GM18858 (cell line): Measurements from ENCODE around the gene DTX3.
"Not testable (repeated sequence)": the region's sequence is repeated elsewhere in the genome, so short reads cannot be mapped to it uniquely, and the experiment has no call there.

ENCODE experiments used
- ATAC-seq: cut with Tn5 transposase; IDR thresholded peaks from one replicate; pipeline ENCODE4 v1.9.1; 2021; ENCODE audit not compliant: unreplicated experiment

The DTX3 gene, protein sequence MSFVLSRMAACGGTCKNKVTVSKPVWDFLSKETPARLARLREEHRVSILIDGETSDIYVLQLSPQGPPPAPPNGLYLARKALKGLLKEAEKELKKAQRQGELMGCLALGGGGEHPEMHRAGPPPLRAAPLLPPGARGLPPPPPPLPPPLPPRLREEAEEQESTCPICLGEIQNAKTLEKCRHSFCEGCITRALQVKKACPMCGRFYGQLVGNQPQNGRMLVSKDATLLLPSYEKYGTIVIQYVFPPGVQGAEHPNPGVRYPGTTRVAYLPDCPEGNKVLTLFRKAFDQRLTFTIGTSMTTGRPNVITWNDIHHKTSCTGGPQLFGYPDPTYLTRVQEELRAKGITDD

DNA sequence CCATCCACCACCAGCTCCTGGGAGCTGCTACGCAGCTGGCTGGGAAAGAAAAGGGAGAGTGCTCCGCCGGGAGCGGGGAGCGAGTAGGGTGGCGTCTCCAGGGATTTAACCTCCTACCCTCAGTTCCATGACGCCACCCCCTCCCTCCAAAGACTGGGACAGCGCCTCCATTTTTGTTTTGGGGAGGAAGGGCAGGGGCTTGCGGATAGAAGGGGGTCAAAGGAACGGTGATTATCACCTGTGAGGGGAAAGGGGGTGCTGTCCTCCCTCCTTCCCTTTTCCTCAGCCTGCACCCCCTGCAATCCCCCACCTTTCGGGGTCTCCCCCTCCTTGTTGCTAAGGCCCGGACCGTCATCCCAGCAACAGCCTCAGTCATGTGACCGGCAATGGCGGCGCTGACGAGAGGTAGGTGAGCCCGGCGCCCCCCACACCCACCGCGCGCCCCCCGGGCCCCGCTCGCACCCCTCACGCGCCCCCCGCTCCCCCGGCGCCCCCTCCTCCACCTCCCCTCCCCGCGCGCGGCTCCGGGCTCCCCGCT, at the start of gene DTX3:
TSS of gene DTX3 (plus strand) at position 371 of the 538 bp plus-strand sequence. CDS start 1,694 bp downstream, outside the sequence.
- no peak for ATAC-seq

GRCh38 chr12:57554897-57555296, 49.7 kb upstream of the DTX3 start:
- ATAC-seq, result no peak

DNA sequence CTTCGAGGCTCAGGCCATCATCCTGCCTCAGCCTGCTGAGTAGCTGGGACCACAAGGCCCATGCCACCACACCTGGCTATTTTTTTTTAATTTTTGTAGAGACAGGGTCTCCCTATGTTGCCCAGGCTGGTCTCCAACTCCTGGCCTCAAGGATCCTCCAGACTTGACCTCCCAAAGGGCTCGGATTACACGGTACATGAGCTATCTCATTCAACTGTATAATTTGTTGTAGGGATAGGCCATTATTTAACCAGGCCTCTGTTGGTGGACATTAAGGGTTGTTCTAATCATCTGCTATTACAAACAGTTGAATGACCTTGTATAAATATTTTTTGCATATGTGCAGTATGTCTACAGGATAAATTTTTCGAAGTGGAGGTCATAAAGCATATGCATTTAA, 45.8 kb upstream of the DTX3 start:
- no peak for ATAC-seq

- ATAC-seq, result no peak
Measured at GRCh38 chr12:57560516-57560915, 44.1 kb upstream of the DTX3 start.

GRCh38 chr12:57561117-57561516, 43.5 kb upstream of the DTX3 start:
- not testable (repeated sequence) for ATAC-seq

DNA sequence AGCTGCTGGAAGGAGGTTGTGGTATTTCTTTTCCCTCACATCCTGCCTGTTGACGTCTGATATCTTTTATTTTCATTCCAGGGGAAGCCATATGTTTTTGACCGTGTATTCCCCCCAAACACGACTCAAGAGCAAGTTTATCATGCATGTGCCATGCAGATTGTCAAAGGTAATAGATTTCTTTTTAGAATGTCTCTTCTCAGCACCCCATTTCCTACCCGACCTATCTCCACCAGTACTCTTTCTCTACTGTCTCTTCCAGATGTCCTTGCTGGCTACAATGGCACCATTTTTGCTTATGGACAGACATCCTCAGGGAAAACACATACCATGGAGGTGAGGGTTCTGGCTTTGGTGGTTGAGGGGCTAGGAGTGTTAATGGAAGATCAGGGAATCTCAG, 41.3 kb upstream of the DTX3 start:
- no peak for ATAC-seq

- no peak for ATAC-seq
Measured at GRCh38 chr12:57564178-57564740, 40.4 kb upstream of the DTX3 start.

- no peak for ATAC-seq
Measured at GRCh38 chr12:57568838-57569237, 35.8 kb upstream of the DTX3 start.

DNA sequence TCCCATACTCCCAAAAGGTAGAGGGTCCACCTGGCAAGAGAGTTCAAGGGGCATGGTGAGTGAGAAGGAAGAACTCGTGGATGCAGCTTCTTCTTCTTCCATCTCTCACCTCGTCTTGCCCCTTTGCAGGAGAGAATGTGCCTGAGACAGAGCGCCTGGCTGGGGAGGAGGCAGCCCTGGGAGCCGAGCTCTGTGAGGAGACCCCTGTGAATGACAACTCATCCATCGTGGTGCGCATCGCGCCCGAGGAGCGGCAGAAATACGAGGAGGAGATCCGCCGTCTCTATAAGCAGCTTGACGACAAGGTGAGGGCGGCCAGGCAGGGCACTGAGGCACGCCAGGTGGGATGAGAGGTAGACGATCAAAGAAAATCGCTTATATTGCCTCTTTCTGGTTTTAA, 34.8 kb upstream of the DTX3 start:
- no peak for ATAC-seq

DNA sequence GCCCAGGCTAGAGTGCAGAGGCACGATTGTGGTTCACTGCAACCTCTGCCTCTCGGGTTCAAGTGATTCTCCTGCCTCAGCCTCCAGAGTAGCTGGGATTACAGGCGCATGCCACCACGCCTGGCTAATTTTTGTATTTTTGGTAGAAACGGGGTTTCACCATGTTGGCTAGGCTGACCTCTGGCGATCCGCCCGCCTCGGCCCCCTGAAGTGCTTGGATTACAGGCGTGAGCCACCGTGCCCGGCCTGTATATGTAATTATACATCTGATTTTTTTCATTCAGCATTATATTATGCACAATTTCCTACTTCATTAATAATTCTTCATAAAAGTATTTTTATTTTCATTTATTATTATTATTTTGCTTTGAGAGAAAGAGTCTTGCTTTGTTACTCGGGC, 34.2 kb upstream of the DTX3 start:
- ATAC-seq, result not testable (repeated sequence)

GRCh38 chr12:57571926-57572762, 32.5 kb upstream of the DTX3 start:
- no peak for ATAC-seq

DNA sequence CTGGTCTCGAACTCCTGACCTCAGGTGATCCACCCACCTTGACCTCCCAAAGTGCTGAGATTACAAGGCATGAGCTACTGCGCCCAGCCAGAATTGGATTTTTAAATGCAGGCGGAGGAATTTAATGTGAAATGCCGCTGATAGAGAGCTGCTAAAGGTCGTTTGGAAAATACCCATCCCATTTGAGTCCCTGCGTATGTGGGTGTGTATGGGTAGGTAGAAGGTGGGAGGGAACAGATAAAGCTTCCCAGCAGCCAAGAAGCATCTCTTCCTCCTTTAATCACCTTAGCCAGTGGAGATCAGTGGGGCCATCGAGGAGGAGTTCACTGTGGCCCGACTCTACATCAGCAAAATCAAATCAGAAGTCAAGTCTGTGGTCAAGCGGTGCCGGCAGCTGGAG, 29.8 kb upstream of the DTX3 start:
- no peak for ATAC-seq

- ATAC-seq, result no peak
Measured at GRCh38 chr12:57575771-57576612, 28.6 kb upstream of the DTX3 start.

GRCh38 chr12:57576613-57577160, 27.9 kb upstream of the DTX3 start:
- no peak for ATAC-seq

GRCh38 chr12:57577981-57578758, 26.5 kb upstream of the DTX3 start:
- no peak for ATAC-seq

- no peak for ATAC-seq
Measured at GRCh38 chr12:57579011-57579410, 25.6 kb upstream of the DTX3 start.

DNA sequence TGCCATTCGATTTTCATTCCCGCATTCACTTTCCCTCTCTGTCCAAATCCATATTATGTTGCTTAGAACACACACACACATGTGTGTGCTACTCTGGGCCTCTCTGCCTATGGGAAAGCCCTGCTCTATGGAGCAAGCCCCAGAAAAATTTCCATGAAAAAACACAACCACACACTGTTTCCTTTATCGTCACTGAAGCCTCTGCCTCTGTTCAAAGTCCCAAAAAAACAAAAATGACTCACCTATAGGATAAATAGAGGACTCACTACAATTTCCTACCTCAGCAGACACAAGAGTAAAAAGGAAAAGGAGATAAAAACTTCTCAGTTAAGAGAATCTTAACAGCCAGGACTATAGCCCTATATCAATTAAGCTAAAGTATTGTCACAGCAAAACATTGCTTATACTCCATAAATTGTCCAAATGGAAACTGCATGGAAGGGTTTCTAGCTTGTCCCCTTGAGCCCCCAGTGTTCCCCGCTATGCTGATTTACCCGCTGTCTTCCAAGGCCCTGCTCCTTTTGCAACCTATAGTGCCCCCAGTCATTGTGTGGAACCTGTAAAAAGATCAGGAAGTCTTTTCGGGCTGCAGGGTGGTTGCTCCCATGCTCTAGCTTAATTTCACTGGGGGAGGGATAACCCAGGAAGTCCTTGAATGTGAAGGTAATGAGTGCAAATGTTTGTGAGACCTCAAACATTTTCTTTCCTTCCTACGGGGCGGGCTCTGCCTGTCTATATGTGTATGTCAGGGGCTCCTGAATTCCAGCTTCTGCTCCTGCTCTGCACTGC, 24.8 kb upstream of the DTX3 start:
- no peak for ATAC-seq

DNA sequence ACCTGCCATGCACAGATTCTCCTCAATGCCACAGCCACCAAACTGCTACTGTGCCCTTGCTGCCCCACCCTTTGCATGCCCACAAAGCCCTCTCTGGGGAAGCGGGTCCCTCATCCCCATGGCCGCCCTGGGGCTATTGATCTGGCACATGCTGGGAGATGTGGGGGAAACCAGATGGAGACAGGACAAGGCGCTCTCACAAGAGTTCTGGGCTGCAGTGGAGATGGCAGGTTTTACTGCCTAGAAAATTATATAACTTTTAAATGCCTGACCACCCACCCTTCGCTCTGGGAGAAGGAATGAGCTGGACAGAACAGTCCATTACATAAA, 24.2 kb upstream of the DTX3 start:
- ATAC-seq, result no peak

DNA sequence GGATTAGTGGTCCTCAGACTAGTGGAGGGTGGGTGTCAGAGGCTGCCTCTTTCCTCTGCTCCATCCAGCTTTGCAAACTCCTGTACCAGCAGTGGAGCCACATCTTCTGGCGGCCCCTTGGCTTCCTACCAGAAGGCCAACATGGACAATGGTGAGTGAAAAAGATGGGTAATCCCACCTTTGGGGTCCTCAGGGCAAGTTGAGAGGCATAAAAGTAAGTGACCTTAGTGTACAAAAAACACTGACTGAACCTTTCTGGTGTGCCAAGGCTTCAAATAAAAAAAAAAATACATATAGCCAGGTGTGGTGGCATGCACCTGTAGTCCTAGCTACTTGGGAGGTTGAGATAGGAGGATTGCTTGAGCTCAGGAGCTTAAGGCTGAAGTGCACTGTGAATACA, 22.8 kb upstream of the DTX3 start:
- ATAC-seq, result no peak
